ENCODE measurements around the gene BTBD1. TPM values are rescaled to one million over a fixed set of nuclear protein-coding genes. Genes with fewer than 3 reads are reported as not detected.

Gene BTBD1
- total RNA-seq, 1 donor from 2014 or later, result 85.4 TPM

- Histone ChIP-seq H3K4me3 (ENCODE audit: low read depth, low read length) (no peak overlapping the region), H3K27me3 (ENCODE audit: control insufficient read depth, insufficient read depth, low read length) (no peaks in the 10 kb centered on the region), H3K36me3 (ENCODE audit: control insufficient read depth, insufficient read depth, low read length) (no peaks in the 10 kb centered on the region)
- TF ChIP-seq CTCF (IDR thresholded peaks at IDR 0.05; ENCODE audit: insufficient read depth, low read length, poor library complexity, severe bottlenecking), result no peak
- no peak for DNase-seq (ENCODE audit: low read depth)
These were observed 96.9 kb downstream of the BTBD1 start for GRCh38 chr15:82970078-82970686.

GRCh38 chr15:82969353-82969752 is 97.7 kb downstream of the BTBD1 start:
- no peaks in the 10 kb centered on the region for H3K27me3 ChIP-seq (ENCODE audit: control insufficient read depth, insufficient read depth, low read length)
- DNase-seq (ENCODE audit: low read depth), result no peak
- no peak overlapping the region for H3K4me3 ChIP-seq (ENCODE audit: low read depth, low read length)
- TF ChIP-seq CTCF (IDR thresholded peaks at IDR 0.05; ENCODE audit: insufficient read depth, low read length, poor library complexity, severe bottlenecking), result no peak
- H3K36me3 ChIP-seq (ENCODE audit: control insufficient read depth, insufficient read depth, low read length), result no peaks in the 10 kb centered on the region

- no peak for DNase-seq (ENCODE audit: low read depth)
- Histone ChIP-seq H3K36me3 (ENCODE audit: control insufficient read depth, insufficient read depth, low read length) (no peaks in the 10 kb centered on the region), H3K4me3 (ENCODE audit: low read depth, low read length) (no peak overlapping the region), H3K27me3 (ENCODE audit: control insufficient read depth, insufficient read depth, low read length) (no peaks in the 10 kb centered on the region)
- no peak for TF ChIP-seq CTCF (IDR thresholded peaks at IDR 0.05; ENCODE audit: insufficient read depth, low read length, poor library complexity, severe bottlenecking)
These were observed 99.0 kb downstream of the BTBD1 start for GRCh38 chr15:82968066-82968465.

- no peak for DNase-seq (ENCODE audit: low read depth)
- Histone ChIP-seq H3K27me3 (ENCODE audit: control insufficient read depth, insufficient read depth, low read length) (no peaks in the 10 kb centered on the region), H3K4me3 (ENCODE audit: low read depth, low read length) (no peak overlapping the region), H3K36me3 (ENCODE audit: control insufficient read depth, insufficient read depth, low read length) (no peaks in the 10 kb centered on the region)
- no peak for TF ChIP-seq CTCF (IDR thresholded peaks at IDR 0.05; ENCODE audit: insufficient read depth, low read length, poor library complexity, severe bottlenecking)
These were observed 100.4 kb downstream of the BTBD1 start for GRCh38 chr15:82966671-82967071.

Other genes starting within 250 kb of the BTBD1 start
- gene HOMER2, start 114.5 kb downstream of the BTBD1 start, total RNA-seq, result 56.4 and 59.6 TPM in 2 replicates
- gene RAMAC, start 81.0 kb downstream of the BTBD1 start, total RNA-seq, result 37.2 and 39.2 TPM in 2 replicates
- 9.9 and 21.2 TPM in 2 replicates for gene C15orf40, start 55.6 kb downstream of the BTBD1 start, total RNA-seq
- 17.4 and 21.4 TPM in 2 replicates for gene TM6SF1, start 40.4 kb upstream of the BTBD1 start, total RNA-seq
- 54.4 and 77.3 TPM in 2 replicates for gene HDGFL3, start 140.6 kb upstream of the BTBD1 start, total RNA-seq
- gene BNC1, start 217.4 kb upstream of the BTBD1 start, total RNA-seq, result 21.3 and 25.4 TPM in 2 replicates

Measured in kidney epithelial cell (primary cell).